ENCODE results near the gene NCR3LG1.

DNA sequence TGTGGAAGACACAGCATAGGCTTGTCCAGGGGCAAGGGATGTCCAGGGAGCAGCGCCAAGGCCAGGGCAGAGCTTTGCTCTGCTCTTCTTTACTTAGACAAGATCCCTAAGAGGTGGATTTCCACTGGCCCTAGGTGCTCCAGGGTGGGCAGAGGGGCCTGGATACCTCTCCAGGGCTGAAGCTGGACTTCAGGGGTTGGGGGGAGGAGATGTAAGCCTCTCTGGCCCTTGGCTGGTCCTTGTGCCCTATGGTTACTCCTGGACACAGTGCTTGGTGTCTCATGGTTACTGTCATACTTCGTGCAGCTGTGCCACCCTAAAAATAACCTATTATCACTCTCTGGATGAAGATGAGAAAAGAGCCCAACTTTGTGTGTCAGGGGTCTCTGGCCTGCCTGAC, 49.7 kb downstream of the NCR3LG1 start:
- TF ChIP-seq, protein P1, sequence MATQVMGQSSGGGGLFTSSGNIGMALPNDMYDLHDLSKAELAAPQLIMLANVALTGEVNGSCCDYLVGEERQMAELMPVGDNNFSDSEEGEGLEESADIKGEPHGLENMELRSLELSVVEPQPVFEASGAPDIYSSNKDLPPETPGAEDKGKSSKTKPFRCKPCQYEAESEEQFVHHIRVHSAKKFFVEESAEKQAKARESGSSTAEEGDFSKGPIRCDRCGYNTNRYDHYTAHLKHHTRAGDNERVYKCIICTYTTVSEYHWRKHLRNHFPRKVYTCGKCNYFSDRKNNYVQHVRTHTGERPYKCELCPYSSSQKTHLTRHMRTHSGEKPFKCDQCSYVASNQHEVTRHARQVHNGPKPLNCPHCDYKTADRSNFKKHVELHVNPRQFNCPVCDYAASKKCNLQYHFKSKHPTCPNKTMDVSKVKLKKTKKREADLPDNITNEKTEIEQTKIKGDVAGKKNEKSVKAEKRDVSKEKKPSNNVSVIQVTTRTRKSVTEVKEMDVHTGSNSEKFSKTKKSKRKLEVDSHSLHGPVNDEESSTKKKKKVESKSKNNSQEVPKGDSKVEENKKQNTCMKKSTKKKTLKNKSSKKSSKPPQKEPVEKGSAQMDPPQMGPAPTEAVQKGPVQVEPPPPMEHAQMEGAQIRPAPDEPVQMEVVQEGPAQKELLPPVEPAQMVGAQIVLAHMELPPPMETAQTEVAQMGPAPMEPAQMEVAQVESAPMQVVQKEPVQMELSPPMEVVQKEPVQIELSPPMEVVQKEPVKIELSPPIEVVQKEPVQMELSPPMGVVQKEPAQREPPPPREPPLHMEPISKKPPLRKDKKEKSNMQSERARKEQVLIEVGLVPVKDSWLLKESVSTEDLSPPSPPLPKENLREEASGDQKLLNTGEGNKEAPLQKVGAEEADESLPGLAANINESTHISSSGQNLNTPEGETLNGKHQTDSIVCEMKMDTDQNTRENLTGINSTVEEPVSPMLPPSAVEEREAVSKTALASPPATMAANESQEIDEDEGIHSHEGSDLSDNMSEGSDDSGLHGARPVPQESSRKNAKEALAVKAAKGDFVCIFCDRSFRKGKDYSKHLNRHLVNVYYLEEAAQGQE (IDR thresholded peaks at IDR 0.05; ENCODE audit: insufficient replicate concordance, low read depth) = no peak
- TF ChIP-seq, protein P2, sequence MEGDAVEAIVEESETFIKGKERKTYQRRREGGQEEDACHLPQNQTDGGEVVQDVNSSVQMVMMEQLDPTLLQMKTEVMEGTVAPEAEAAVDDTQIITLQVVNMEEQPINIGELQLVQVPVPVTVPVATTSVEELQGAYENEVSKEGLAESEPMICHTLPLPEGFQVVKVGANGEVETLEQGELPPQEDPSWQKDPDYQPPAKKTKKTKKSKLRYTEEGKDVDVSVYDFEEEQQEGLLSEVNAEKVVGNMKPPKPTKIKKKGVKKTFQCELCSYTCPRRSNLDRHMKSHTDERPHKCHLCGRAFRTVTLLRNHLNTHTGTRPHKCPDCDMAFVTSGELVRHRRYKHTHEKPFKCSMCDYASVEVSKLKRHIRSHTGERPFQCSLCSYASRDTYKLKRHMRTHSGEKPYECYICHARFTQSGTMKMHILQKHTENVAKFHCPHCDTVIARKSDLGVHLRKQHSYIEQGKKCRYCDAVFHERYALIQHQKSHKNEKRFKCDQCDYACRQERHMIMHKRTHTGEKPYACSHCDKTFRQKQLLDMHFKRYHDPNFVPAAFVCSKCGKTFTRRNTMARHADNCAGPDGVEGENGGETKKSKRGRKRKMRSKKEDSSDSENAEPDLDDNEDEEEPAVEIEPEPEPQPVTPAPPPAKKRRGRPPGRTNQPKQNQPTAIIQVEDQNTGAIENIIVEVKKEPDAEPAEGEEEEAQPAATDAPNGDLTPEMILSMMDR (IDR thresholded peaks at IDR 0.05; ENCODE audit: insufficient read depth, low read length) = no peak
- TF ChIP-seq POLR2AphosphoS5 (IDR thresholded peaks at IDR 0.05; ENCODE audit: low read depth) = no peak
- no peak for TF ChIP-seq GABPA (IDR thresholded peaks at IDR 0.05; ENCODE audit: low read depth)
- no peak for TF ChIP-seq SPI1 (IDR thresholded peaks at IDR 0.05; ENCODE audit: borderline replicate concordance, low read depth)
